HL-60 (cell line): ENCODE data around the gene RALY.

ENCODE experiments used
- GABPA ChIP-seq: IDR thresholded peaks from 2 replicates; pipeline ENCODE4 v1.6.1; 2012; ENCODE audit warnings: low read depth
- POLR2AphosphoS5 ChIP-seq: IDR thresholded peaks from 2 replicates; pipeline ENCODE4 v1.6.1; 2012; ENCODE audit warnings: low read depth
- TF ChIP-seq, protein P1 (sequence below): IDR thresholded peaks from one replicate; pipeline ENCODE4 v1.5.1; 2011; ENCODE audit warnings: low read length, control low read depth, inconsistent platforms; ENCODE audit not compliant: insufficient read depth
- TF ChIP-seq, protein P2 (sequence below): IDR thresholded peaks from 2 replicates; pipeline ENCODE4 v1.6.1; 2012; ENCODE audit warnings: low read depth; ENCODE audit not compliant: insufficient replicate concordance

GRCh38 chr20:34041226-34041625 lies 47.5 kb downstream of the RALY start:
- TF ChIP-seq, protein P1, sequence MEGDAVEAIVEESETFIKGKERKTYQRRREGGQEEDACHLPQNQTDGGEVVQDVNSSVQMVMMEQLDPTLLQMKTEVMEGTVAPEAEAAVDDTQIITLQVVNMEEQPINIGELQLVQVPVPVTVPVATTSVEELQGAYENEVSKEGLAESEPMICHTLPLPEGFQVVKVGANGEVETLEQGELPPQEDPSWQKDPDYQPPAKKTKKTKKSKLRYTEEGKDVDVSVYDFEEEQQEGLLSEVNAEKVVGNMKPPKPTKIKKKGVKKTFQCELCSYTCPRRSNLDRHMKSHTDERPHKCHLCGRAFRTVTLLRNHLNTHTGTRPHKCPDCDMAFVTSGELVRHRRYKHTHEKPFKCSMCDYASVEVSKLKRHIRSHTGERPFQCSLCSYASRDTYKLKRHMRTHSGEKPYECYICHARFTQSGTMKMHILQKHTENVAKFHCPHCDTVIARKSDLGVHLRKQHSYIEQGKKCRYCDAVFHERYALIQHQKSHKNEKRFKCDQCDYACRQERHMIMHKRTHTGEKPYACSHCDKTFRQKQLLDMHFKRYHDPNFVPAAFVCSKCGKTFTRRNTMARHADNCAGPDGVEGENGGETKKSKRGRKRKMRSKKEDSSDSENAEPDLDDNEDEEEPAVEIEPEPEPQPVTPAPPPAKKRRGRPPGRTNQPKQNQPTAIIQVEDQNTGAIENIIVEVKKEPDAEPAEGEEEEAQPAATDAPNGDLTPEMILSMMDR, result no peak
- TF ChIP-seq POLR2AphosphoS5 (no peak), GABPA (no peak)
- TF ChIP-seq, protein P2, sequence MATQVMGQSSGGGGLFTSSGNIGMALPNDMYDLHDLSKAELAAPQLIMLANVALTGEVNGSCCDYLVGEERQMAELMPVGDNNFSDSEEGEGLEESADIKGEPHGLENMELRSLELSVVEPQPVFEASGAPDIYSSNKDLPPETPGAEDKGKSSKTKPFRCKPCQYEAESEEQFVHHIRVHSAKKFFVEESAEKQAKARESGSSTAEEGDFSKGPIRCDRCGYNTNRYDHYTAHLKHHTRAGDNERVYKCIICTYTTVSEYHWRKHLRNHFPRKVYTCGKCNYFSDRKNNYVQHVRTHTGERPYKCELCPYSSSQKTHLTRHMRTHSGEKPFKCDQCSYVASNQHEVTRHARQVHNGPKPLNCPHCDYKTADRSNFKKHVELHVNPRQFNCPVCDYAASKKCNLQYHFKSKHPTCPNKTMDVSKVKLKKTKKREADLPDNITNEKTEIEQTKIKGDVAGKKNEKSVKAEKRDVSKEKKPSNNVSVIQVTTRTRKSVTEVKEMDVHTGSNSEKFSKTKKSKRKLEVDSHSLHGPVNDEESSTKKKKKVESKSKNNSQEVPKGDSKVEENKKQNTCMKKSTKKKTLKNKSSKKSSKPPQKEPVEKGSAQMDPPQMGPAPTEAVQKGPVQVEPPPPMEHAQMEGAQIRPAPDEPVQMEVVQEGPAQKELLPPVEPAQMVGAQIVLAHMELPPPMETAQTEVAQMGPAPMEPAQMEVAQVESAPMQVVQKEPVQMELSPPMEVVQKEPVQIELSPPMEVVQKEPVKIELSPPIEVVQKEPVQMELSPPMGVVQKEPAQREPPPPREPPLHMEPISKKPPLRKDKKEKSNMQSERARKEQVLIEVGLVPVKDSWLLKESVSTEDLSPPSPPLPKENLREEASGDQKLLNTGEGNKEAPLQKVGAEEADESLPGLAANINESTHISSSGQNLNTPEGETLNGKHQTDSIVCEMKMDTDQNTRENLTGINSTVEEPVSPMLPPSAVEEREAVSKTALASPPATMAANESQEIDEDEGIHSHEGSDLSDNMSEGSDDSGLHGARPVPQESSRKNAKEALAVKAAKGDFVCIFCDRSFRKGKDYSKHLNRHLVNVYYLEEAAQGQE, result no peak
